Karpas-422 (cell line): Measurements from ENCODE around the gene NFIA. TPM values are rescaled to one million over a fixed set of nuclear protein-coding genes. Genes with fewer than 3 reads are reported as not detected.

Experiments used
- DNase-seq: peaks from one replicate; pipeline ENCODE4 v3.0.0-alpha.2; 2015
- H2AFZ ChIP-seq: fragments of 200-600 bp; sonication (generic); 2 replicates; pipeline ENCODE4 v1.6.1; 2014; ENCODE audit warnings: antibody characterized with exemption, low read length, mixed read lengths
- H3K27ac ChIP-seq: fragments of 200-600 bp; sonication (generic); 2 replicates; pipeline ENCODE4 v1.5.1; 2014; ENCODE audit warnings: mild to moderate bottlenecking, low read length, moderate library complexity
- H3K27me3 ChIP-seq: fragments of 200-600 bp; sonication (generic); 2 replicates; pipeline ENCODE4 v1.6.1; 2014; ENCODE audit warnings: low read length, mixed read lengths
- H3K36me3 ChIP-seq: fragments of 200-600 bp; sonication (generic); 2 replicates; pipeline ENCODE4 v1.6.1; 2014; ENCODE audit warnings: low read length, mixed read lengths; ENCODE audit not compliant: insufficient read depth
- H3K4me1 ChIP-seq: fragments of 200-600 bp; sonication (generic); 2 replicates; pipeline ENCODE4 v1.6.1; 2014; ENCODE audit warnings: mild to moderate bottlenecking, low read length, mixed read lengths
- H3K4me2 ChIP-seq: fragments of 200-600 bp; sonication (generic); 2 replicates; pipeline ENCODE4 v1.6.1; 2014; ENCODE audit warnings: low read length, low read depth, mild to moderate bottlenecking; ENCODE audit not compliant: poor library complexity, severe bottlenecking
- H3K4me3 ChIP-seq: fragments of 200-600 bp; sonication (generic); 2 replicates; pipeline ENCODE4 v1.5.1; 2014; ENCODE audit warnings: mild to moderate bottlenecking, antibody characterized with exemption, low read length, mixed read lengths
- H3K79me2 ChIP-seq: fragments of 200-600 bp; sonication (generic); 2 replicates; pipeline ENCODE4 v1.6.1; 2014; ENCODE audit warnings: mild to moderate bottlenecking, low read length, mixed read lengths
- H3K9ac ChIP-seq: fragments of 200-600 bp; sonication (generic); 2 replicates; pipeline ENCODE4 v1.6.0; 2014; ENCODE audit warnings: low read length
- H3K9me2 ChIP-seq: fragments of 200-600 bp; sonication (generic), shearing (Covaris generic); replicated peaks from 2 replicates; pipeline ENCODE4 v1.6.0; 2014; ENCODE audit warnings: mild to moderate bottlenecking, low read length, moderate library complexity; ENCODE audit not compliant: insufficient read depth
- H3K9me3 ChIP-seq: fragments of 300-700, 200-600 bp; sonication (generic); 2 replicates; pipeline ENCODE4 v1.6.1; 2014; ENCODE audit warnings: low read length, mixed read lengths
- H4K20me1 ChIP-seq: fragments of 200-600 bp; sonication (generic); 2 replicates; pipeline ENCODE4 v1.6.1; 2014; ENCODE audit warnings: mild to moderate bottlenecking, antibody characterized with exemption, low read length, low read depth; ENCODE audit not compliant: insufficient read depth
- total RNA-seq: library from RNA; depleted of rRNA; stranded (reverse); fragments of >200 nt; shearing (Covaris generic); gene quantifications from 2 replicates; pipeline ENCODE4 v1.2.3, GENCODE V29; 2014; ENCODE audit warnings: low replicate concordance

Gene NFIA
- total RNA-seq, 1 experiment from 2014 or later, result 38.3 TPM

- no peak overlapping the region for H3K4me2 ChIP-seq
- peak; percentile 54 for DNase-seq
- H3K4me3 ChIP-seq, result no peak overlapping the region
- no peaks in the 10 kb centered on the region for H3K36me3 ChIP-seq
- H3K27ac ChIP-seq, result no peak overlapping the region
- no peaks in the 10 kb centered on the region for H3K27me3 ChIP-seq
- H3K9ac ChIP-seq, result no peak overlapping the region
- peaks cover 23% of the 10 kb centered on the region for H3K4me1 ChIP-seq
- no peak overlapping the region for H2AFZ ChIP-seq
- H3K79me2 ChIP-seq, result peaks cover 2% of the 10 kb centered on the region; the same call in 1 of the 2 replicates
- no peaks in the 10 kb centered on the region for H3K9me2 ChIP-seq
- peaks cover 47% of the 10 kb centered on the region for H4K20me1 ChIP-seq
- H3K9me3 ChIP-seq, result no peaks in the 10 kb centered on the region
These were observed 145.6 kb downstream of the NFIA start for GRCh38 chr1:61227857-61228550.

- peaks cover 40% of the 10 kb centered on the region; the same call in 1 of the 2 replicates for H4K20me1 ChIP-seq
- H2AFZ ChIP-seq, result no peak overlapping the region
- H3K9me3 ChIP-seq, result no peaks in the 10 kb centered on the region
- H3K4me1 ChIP-seq, result peaks cover 26% of the 10 kb centered on the region
- H3K4me2 ChIP-seq, result no peak overlapping the region
- H3K79me2 ChIP-seq, result peaks cover 2% of the 10 kb centered on the region; the same call in 1 of the 2 replicates
- DNase-seq, result no peak
- no peaks in the 10 kb centered on the region for H3K9me2 ChIP-seq
- no peak overlapping the region for H3K27ac ChIP-seq
- H3K9ac ChIP-seq, result no peak overlapping the region
- H3K36me3 ChIP-seq, result no peaks in the 10 kb centered on the region
- H3K27me3 ChIP-seq, result no peaks in the 10 kb centered on the region
- H3K4me3 ChIP-seq, result no peak overlapping the region
These were observed 148.2 kb downstream of the NFIA start for GRCh38 chr1:61230523-61230922.

- no peak overlapping the region for H3K4me3 ChIP-seq
- no peaks in the 10 kb centered on the region for H3K36me3 ChIP-seq
- H3K4me2 ChIP-seq, result no peak overlapping the region
- H2AFZ ChIP-seq, result no peak overlapping the region
- no peaks in the 10 kb centered on the region for H3K9me2 ChIP-seq
- peaks cover 2% of the 10 kb centered on the region; the same call in 1 of the 2 replicates for H3K79me2 ChIP-seq
- no peaks in the 10 kb centered on the region for H3K27me3 ChIP-seq
- DNase-seq, result no peak
- no peak overlapping the region for H3K9ac ChIP-seq
- H3K27ac ChIP-seq, result no peak overlapping the region
- H3K4me1 ChIP-seq, result peaks cover 26% of the 10 kb centered on the region
- peaks cover 30% of the 10 kb centered on the region; the same call in 1 of the 2 replicates for H4K20me1 ChIP-seq
- H3K9me3 ChIP-seq, result no peaks in the 10 kb centered on the region
These were observed 149.4 kb downstream of the NFIA start for GRCh38 chr1:61231795-61232194.

GRCh38 chr1:61233121-61233660 lies 150.8 kb downstream of the NFIA start:
- H3K4me1 ChIP-seq, result peaks cover 13% of the 10 kb centered on the region
- peaks cover 2% of the 10 kb centered on the region; the same call in 1 of the 2 replicates for H3K79me2 ChIP-seq
- no peak overlapping the region for H3K4me3 ChIP-seq
- no peaks in the 10 kb centered on the region for H3K9me3 ChIP-seq
- H3K36me3 ChIP-seq, result no peaks in the 10 kb centered on the region
- no peaks in the 10 kb centered on the region for H3K27me3 ChIP-seq
- DNase-seq, result peak; percentile 62
- H3K27ac ChIP-seq, result no peak overlapping the region
- H3K4me2 ChIP-seq, result no peak overlapping the region
- no peak overlapping the region for H3K9ac ChIP-seq
- H2AFZ ChIP-seq, result no peak overlapping the region
- H3K9me2 ChIP-seq, result no peaks in the 10 kb centered on the region
- peaks cover 20% of the 10 kb centered on the region; the same call in 1 of the 2 replicates for H4K20me1 ChIP-seq

GRCh38 chr1:61234587-61234919 lies 152.2 kb downstream of the NFIA start:
- Histone ChIP-seq H3K9me3 (no peaks in the 10 kb centered on the region), H3K4me1 (peaks cover 10% of the 10 kb centered on the region), H4K20me1 (peaks cover 16% of the 10 kb centered on the region; the same call in 1 of the 2 replicates), H3K79me2 (peaks cover 2% of the 10 kb centered on the region; the same call in 1 of the 2 replicates), H3K4me2 (no peak overlapping the region), H3K4me3 (no peak overlapping the region), H3K9me2 (no peaks in the 10 kb centered on the region), H3K9ac (no peak overlapping the region), H3K36me3 (no peaks in the 10 kb centered on the region), H2AFZ (no peak overlapping the region), H3K27me3 (no peaks in the 10 kb centered on the region), H3K27ac (no peak overlapping the region)
- DNase-seq, result no peak

- H4K20me1 ChIP-seq, result peaks cover 2% of the 10 kb centered on the region; the same call in 1 of the 2 replicates
- no peaks in the 10 kb centered on the region for H3K27me3 ChIP-seq
- no peak for DNase-seq
- H3K4me3 ChIP-seq, result no peak overlapping the region
- H3K79me2 ChIP-seq, result no peaks in the 10 kb centered on the region
- H2AFZ ChIP-seq, result no peak overlapping the region
- H3K9ac ChIP-seq, result no peak overlapping the region
- no peak overlapping the region for H3K4me2 ChIP-seq
- H3K4me1 ChIP-seq, result peaks cover 10% of the 10 kb centered on the region
- H3K36me3 ChIP-seq, result no peaks in the 10 kb centered on the region
- no peaks in the 10 kb centered on the region for H3K9me2 ChIP-seq
- no peak overlapping the region for H3K27ac ChIP-seq
- H3K9me3 ChIP-seq, result no peaks in the 10 kb centered on the region
These were observed 154.8 kb downstream of the NFIA start for GRCh38 chr1:61237147-61237546.

- no peak for DNase-seq
- no peaks in the 10 kb centered on the region for H3K9me3 ChIP-seq
- H3K27me3 ChIP-seq, result no peaks in the 10 kb centered on the region
- H3K9me2 ChIP-seq, result no peaks in the 10 kb centered on the region
- H3K79me2 ChIP-seq, result no peaks in the 10 kb centered on the region
- no peak overlapping the region for H2AFZ ChIP-seq
- no peaks in the 10 kb centered on the region for H3K36me3 ChIP-seq
- peaks cover 7% of the 10 kb centered on the region; the same call in 1 of the 2 replicates for H4K20me1 ChIP-seq
- no peak overlapping the region for H3K4me3 ChIP-seq
- peaks cover 5% of the 10 kb centered on the region for H3K4me1 ChIP-seq
- H3K4me2 ChIP-seq, result no peak overlapping the region
- no peak overlapping the region for H3K27ac ChIP-seq
- H3K9ac ChIP-seq, result no peak overlapping the region
These were observed 155.4 kb downstream of the NFIA start for GRCh38 chr1:61237659-61238358.

- Histone ChIP-seq H3K9ac (no peak overlapping the region), H3K27me3 (no peaks in the 10 kb centered on the region), H3K9me2 (no peaks in the 10 kb centered on the region), H2AFZ (no peak overlapping the region), H3K79me2 (no peaks in the 10 kb centered on the region), H3K9me3 (no peaks in the 10 kb centered on the region), H3K36me3 (no peaks in the 10 kb centered on the region), H3K4me1 (no peaks in the 10 kb centered on the region; the same call in 1 of the 2 replicates), H4K20me1 (peaks cover 9% of the 10 kb centered on the region; the same call in 1 of the 2 replicates), H3K4me3 (no peak overlapping the region), H3K4me2 (no peak overlapping the region), H3K27ac (no peak overlapping the region)
- no peak for DNase-seq
These were observed 156.0 kb downstream of the NFIA start for GRCh38 chr1:61238359-61238665.
